Jurkat, Clone E6-1 (cell line): ENCODE measurements around the gene GALNT8.

Source experiments
- DNase-seq: peaks from one replicate; pipeline ENCODE4 v3.0.0-alpha.2; 2011; ENCODE audit warnings: low read depth, low spot score
- H3K4me3 ChIP-seq: 2 replicates; pipeline ENCODE4 v1.5.1; 2011; ENCODE audit warnings: mild to moderate bottlenecking, low read length, control low read depth, moderate library complexity

Gene GALNT8

DNA sequence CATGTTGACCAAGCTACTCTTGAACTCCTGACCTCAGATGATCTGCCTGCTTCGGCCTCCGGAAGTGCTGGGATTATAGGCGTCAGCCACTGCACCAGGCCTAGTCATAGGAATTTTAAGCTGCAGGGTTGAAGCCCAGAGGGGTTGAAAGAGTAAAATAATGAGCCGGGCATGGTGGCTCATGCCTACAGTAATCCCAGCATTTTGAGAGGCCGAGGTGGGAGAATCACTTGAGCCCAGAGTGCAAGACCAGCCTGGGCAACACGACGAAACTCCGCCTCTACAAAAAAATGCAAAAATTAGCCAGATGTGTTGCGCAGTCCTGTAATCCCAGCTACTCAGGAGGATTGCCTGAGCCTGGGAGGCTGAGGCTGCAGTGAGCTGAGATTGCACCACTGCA lies 69.6 kb downstream of the GALNT8 start:
- DNase-seq, result no peak
- no peak overlapping the region for H3K4me3 ChIP-seq

DNA sequence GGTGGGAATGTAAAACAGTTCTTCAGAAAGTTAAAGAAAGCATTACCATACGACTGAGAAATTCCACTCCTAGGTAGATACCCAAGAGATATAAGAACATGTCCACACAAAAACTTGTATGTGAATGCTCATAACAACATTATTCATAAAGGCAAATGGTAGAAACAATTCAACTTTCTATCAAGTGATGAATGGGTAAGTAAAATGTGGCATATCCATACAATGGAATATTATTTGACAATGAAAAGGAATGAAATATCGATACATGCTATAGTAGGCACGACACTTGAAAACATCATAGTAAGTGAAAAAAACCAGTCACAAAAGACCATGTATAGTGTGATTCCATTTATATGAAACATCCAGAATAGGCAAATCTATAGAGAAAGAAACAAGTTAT lies 71.3 kb downstream of the GALNT8 start:
- H3K4me3 ChIP-seq, result no peak overlapping the region
- no peak for DNase-seq

DNA sequence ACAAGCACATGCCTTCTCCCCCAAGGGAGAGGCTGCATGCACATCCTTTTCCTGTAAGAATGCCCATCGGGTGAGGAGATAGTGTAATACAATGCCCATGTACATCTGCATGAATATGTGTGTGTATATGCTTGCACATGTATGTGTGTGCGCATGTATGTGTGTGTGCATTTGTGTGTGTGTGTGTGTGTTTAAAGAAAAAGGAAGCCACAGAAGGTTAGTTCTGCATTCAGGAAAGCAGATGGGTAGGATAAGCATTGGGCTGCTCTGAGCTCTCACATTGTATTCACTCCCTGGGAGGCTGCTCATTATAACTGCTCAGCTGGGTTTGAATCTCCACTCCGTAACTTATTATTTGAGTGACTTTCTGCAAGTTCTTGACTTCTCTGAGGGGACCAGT lies 74.3 kb downstream of the GALNT8 start:
- no peak overlapping the region for H3K4me3 ChIP-seq

DNA sequence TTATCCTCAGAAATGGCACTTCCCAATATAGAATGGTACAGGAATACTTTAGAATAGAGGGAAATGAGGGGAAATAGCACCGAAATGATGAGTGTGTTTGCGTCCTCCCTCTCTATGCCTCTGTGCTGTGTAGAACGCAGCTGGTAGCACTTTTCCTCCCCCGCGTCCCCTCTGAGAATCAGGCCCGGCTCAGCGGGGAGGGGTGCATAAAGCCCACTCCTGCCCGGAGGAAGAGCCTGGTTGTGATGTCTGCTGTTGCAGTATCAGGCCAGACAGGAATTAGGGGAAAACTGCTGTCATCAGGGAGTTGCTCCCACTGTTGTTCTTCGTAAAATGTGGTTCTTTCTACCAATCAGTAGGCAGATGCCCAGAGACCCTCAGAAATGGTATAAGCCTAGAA lies 76.0 kb downstream of the GALNT8 start:
- no peak for DNase-seq
- no peak overlapping the region for H3K4me3 ChIP-seq

More for the DNA sequence above, 74.3 kb downstream of the GALNT8 start:
- no peak for DNase-seq

DNA sequence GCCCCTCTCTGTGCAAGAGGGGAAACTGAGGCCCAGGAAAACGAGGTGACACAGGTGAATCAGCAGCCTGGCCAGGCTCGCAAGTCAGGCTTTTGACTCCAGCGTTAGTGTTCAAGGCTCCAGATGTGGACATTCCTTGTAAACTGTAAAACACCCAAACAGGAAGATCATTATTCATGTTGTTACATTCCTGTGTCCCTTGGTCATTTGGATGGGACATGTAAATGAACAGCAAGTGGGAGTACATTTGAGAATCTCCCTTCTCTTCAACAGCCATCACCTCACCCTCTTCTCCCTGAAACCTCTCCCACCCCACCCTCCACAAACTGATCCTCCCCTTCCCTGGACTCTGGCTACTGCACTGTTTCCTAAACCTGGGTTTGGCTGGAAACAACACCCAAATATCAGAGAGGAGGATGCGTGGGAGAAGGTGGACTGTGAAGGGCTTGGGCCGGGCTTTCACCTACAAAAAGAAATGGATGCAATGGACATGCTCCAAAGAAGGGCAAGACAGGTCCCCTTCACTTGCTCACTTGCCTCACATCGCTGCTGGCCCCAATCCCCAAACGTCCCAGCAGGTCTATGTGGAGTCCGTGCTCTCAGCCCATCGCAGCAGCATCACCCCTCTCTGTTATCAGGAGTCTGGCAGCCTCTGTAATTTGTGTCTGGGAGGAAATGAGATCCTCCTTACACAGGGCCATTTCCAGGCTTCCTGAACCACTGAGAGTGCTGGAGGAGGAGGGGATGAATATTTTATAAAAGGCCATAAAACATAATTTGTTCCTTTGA lies 76.7 kb downstream of the GALNT8 start:
- no peak overlapping the region for H3K4me3 ChIP-seq
- DNase-seq, result no peak

DNA sequence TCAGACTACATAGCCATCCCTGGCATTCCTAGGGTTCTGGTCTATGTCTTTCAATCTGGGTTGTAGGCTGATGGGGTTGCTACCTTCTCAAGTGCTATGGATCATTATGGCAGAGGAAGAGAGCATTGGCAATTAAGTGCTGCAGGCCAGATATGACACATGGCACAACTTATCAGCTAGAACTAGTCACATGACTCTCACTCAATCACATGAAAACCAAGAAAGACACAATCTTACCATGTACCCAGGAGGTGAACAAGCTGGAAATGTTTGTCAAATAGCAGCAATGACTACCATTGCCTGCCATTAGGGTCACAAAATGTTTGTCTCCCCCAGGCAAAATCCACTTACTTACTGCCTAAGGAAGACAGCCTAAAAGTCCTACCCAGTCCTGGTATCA lies 80.4 kb downstream of the GALNT8 start:
- H3K4me3 ChIP-seq, result no peak overlapping the region
- no peak for DNase-seq

DNA sequence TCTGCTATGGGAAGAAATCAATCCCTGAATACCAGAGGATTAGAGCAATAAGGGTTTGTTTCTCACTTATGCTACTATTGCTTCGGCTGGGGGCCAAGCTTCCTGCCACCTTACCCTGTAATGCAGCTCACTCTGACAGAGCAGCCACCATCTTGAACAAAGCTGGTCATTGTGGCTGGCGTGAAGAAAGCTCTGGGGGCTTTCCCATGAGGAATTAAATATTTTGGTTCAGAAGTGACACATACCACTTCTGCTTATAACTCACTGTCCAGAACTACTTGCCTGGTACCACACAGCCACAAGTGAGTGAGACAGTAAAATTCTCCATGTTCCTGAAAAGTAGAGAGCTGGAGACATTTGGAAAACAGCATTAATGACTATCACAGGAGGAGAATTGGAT lies 82.6 kb downstream of the GALNT8 start:
- DNase-seq, result no peak
- no peak overlapping the region for H3K4me3 ChIP-seq

DNA sequence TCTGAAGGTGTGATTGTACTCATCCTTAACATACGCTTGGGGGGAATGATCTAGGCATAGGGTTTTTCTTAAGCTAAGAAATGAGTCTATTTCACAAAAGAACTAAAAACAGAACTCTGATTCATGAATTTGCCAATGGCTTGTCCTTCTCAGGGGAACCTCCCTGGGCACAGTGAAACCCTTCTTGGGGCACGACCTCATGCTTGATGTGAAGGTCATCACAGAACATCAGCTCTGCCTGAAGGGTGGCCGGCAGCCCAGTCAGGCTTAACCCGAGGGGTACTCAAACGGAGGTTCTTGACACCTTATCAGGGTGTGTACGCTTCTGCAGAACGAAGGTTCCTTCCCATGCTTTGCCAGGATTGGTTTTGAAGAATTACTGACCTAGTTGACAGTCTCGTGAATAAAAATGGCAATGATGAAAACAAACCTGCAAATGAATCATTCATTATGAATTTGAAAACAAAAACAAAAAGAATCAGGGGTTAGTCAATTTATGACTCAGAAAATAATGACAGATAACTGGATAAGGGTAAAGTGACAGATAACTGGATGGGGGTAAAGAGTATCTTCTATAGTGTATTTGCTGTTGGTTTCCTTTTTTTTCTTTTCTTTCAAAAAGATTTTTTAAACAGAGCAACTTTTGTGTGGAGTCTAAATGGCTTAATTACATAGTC lies 86.4 kb downstream of the GALNT8 start:
- H3K4me3 ChIP-seq, result no peak overlapping the region
- no peak for DNase-seq

DNA sequence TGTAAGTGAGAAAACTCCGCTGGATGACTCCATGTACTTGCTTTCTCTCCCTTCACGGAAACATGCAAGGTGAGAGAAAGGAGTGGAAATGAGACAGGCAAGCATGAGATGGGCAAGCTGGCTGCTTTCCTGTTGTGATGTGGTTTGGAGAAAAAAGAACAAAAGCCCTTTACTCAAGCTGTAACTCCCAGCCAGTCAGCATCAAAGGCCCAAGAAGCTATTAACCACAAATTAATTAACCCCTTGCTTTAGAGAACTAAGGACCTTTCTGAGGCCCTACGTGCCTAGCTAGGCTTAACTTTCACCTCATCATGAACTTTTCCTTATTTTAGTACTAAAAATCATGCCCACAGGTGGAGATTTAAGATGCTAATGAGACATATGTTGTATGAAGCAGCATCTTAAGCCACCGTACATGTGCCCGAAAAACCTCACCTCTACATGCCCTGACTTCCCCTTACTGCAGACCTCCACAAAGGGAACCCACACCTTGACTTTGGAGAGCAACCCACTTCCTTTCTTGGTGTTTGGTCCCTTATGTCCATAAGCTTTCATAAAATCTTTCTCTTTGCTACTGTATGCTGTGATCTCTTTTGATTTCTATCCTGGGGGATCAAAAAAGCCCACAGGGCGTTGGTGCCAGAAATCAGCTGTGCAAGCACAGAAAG lies 87.0 kb downstream of the GALNT8 start:
- H3K4me3 ChIP-seq, result no peak overlapping the region
- DNase-seq, result peak; percentile 65

DNA sequence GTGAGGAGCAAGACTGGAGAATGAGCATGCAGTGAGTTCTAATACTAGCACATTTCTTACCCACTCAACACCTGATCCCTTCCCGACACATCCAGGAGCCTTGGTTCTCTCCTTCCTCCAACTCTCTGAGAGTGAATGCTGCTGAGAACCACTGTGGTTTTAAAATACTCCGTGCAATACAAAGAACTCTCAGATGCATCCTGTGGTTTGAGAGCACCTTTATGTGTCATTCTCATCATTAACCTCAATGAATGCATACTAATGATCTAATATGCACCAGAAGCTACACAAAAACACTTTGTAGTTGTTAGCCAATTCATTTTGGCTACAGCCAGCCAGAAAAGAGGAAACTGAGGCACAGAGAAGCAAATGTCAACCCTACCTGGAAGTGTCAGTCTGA lies 87.6 kb downstream of the GALNT8 start:
- peak; percentile 58 for DNase-seq

DNA sequence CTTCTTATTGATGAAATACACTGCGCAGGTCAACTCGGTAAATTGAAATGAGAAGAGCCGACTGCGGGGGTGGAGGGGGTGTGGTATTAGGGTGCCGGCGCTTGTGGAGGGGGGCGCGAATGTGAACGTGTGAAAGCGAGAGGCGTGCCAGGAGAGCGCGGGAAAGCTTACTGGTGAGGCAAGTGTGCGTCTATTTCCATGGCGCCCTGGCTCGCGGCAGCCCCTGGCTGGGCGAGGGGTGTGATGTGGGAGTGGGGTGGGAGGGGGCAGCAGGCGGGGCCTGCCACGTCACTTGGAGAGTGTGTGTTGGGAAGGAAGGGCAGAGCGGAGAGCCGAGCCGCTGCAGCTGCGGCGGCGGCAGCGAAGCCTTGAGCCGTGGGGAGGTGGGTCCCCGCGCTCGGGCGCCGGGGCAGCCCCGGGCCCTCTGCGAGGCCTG lies 88.8 kb downstream of the GALNT8 start:
- no peak for DNase-seq
- no peak overlapping the region for H3K4me3 ChIP-seq

More for the DNA sequence above, 87.6 kb downstream of the GALNT8 start:
- H3K4me3 ChIP-seq, result no peak overlapping the region

DNA sequence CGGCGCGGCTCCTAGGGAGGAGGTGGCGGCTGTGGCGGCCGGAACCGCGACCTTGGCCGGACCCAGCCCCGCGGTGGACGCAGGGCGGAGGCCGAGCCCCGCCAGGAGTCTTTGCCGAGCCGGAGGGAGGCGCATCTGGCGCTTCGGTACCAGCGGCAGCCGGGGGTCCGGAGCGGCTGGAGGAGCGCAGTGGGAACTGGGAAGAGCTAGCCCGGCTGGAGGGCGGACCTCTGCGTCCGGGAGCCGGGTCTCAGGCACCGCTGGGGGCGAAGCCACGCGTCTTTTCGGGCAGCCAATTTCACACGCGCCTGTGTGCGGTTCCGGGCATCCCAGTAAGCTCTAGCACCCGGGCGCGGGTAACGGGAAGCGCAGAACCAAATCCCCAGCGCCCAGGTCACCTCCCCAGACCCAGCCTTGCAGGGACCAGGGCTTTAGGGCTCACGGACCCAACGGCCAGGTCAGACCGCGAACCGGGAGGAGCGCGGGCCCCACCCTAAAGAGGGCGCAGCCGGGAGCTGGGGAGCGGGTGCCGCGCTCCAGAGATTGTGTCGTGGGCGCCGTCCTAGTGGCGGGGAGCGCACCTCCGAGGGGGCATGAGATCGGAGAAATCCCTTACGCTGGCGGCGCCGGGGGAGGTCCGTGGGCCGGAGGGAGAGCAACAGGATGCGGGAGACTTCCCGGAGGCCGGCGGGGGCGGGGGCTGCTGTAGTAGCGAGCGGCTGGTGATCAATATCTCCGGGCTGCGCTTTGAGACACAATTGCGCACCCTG lies 89.4 kb downstream of the GALNT8 start:
- H3K4me3 ChIP-seq, result no peak overlapping the region
- DNase-seq, result no peak

DNA sequence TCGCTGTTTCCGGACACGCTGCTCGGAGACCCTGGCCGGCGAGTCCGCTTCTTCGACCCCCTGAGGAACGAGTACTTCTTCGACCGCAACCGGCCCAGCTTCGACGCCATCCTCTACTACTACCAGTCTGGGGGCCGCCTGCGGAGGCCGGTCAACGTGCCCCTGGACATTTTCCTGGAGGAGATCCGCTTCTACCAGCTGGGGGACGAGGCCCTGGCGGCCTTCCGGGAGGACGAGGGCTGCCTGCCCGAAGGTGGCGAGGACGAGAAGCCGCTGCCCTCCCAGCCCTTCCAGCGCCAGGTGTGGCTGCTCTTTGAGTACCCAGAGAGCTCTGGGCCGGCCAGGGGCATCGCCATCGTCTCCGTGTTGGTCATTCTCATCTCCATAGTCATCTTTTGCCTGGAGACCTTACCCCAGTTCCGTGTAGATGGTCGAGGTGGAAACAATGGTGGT lies 90.0 kb downstream of the GALNT8 start:
- no peak for DNase-seq
- no peak overlapping the region for H3K4me3 ChIP-seq

DNA sequence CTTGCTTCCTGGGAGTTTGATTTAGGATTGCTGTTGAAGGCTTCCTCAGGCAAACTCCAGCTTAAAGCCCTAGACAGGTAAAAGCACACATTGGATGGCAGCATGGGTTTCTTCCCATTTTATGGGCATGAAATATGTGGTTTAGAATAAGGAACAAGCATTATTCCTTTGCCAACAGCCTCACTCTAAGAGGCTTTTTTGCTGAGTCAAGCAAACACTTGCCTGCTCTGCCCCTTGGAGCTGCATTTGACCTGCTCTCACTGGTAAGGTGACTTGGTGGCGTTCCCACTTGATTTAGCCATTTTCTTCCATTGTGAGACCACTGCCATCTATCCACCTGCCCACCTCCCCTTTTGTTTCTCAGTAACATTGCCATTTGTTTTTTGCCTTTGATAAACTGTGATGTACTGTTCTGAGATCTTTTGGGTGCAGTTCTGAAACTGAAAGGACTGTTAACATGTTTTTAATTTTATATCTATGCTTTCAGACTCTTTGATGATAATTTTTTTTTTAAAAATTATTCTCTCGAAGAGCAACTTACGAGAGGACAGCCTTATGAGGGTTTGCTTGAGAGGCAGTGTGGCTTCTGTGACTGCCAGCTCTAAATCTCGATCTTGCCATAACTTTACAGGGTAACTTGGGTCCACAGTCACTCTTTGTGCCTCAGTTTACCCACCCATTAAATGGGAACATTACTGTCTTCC lies 92.6 kb downstream of the GALNT8 start:
- no peak overlapping the region for H3K4me3 ChIP-seq
- no peak for DNase-seq

DNA sequence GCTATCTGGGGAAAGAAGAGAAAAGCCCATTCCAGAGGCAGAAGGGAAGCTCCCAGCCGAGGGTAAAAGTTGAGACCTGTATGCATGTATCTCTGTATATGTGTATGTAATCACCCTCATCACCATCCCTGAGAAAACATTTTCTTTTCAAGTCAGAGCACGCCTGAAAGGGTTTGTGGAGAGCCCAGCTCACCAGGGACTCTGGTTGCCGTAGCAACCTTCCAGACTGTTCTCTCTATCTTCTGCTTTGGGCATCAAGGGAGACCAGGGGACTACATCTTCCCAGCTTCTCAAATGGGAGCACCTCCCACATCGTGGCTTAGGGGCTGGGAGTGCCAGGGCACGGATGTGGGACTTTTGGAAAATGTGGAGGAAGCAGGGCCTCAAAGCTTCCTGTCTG lies 93.5 kb downstream of the GALNT8 start:
- DNase-seq, result no peak

DNA sequence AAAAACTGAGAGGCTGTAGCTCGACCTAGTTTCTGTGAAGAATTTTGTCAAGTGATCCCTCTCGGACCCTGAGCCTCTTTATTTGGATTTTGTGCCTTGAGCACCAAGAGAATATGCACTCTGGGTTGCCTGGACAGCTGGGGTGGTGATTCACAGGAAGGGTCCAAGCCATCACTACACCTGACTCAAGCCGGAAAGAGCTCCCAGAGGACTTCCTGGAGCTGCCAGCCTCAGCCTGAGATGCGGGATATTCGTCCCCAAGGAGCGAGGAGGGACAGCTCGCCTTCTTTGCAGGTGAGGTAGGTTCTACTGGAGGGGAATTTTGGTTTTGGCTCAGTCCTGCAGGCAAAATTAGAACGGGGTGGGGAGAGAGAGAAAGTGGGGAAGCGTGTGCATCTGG lies 94.3 kb downstream of the GALNT8 start:
- H3K4me3 ChIP-seq, result no peak overlapping the region
- no peak for DNase-seq

More for the DNA sequence above, 93.5 kb downstream of the GALNT8 start:
- no peak overlapping the region for H3K4me3 ChIP-seq

DNA sequence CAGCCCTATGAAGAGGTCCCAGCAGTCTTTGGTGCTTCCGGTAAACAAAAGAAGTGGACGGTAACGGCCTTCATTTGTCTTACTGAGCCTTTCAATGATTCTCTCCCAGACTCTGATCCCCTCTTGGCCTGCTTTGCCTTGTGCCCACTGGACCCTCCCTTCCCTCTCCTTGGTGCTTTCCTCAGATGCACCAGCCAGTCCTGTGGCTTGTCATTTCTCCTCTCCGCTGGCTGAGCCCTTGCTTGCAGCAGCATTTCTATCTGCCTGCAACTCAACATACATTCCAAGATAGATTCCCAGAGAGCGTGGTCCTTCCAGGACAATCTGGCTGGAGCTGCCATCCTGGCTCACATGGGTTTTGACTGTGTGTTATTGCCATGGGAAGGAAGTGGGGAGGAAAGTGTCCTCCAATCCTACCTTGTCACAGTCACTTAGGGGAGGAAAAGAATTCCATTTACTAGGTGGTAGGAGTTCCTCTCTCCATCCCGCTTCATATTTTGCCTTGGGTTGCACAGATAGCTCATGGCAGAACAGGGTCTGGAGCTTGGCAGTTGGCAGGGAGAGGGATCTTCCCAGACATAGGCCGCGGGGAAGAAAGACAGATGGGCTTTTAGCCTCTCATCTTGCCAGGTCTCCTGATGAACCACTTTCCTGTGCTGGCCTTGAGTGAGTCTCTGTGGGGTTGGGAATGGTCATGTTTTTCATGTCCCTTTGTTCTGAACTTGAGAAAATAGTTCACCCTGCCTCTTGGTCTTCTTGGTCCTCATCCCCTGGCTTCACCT lies 96.7 kb downstream of the GALNT8 start:
- no peak for DNase-seq
- no peak overlapping the region for H3K4me3 ChIP-seq

DNA sequence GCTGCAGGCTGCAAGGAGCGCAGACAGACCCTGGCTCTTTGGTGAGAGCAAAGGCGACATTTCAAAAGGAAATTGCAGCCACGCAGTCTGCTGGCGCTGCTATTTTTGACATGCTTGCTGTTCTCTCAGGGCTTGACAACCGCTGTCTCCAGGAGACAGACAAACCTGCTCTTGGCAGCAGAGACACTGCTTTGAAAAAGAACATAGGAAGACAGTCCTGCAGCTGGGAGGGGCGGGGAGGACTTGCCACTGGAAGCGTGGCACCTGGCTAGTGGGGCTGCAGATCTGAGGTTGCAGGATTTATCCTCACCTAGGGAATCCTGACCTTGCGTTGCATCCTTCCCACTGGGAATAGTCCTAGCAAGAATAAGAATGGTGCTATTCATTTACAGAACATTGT lies 97.7 kb downstream of the GALNT8 start:
- peak; percentile 64 for DNase-seq
- H3K4me3 ChIP-seq, result no peak overlapping the region
